WTC11 (cell line): ENCODE data around the gene POU5F2. TPM values are rescaled to one million over a fixed set of nuclear protein-coding genes. Genes with fewer than 3 reads are reported as not detected.

Experiments used
- ATAC-seq: fragments of 200-7000 bp; cut with Tn5 transposase; 2 replicates; pipeline ENCODE4 v1.10.0; 2021; ENCODE audit warnings: mild to moderate bottlenecking, moderate library complexity
- CTCF ChIA-PET: fragments of 300-600 bp; sonication (Branson Sonifier 250); formaldehyde crosslinking; loops from one replicate; lab custom pipeline; 2021; ENCODE audit warnings: antibody characterized with exemption; lab: Charles Lee
- POLR2A ChIA-PET: fragments of 350-600 bp; sonication (Branson Sonifier 250); formaldehyde crosslinking; loops from one replicate; lab custom pipeline; 2021; ENCODE audit warnings: antibody characterized with exemption; lab: Charles Lee
- DNase-seq: peaks from one replicate; pipeline ENCODE4 v3.0.0; 2021; ENCODE audit warnings: low spot score
- H3K27ac Mint-ChIP-seq: 2 replicates; pipeline ENCODE4 v1.8.0; 2021; ENCODE audit warnings: mixed read lengths
- H3K27me3 Mint-ChIP-seq: 2 replicates; pipeline ENCODE4 v1.8.0; 2021; ENCODE audit warnings: low read depth, mild to moderate bottlenecking, moderate library complexity, mixed read lengths
- H3K36me3 Mint-ChIP-seq: 2 replicates; pipeline ENCODE4 v1.8.0; 2021; ENCODE audit warnings: mixed read lengths
- H3K4me1 Mint-ChIP-seq: 2 replicates; pipeline ENCODE4 v1.8.0; 2022; ENCODE audit warnings: mixed read lengths
- H3K4me3 Mint-ChIP-seq: 2 replicates; pipeline ENCODE4 v1.8.0; 2021; ENCODE audit warnings: mild to moderate bottlenecking, moderate library complexity, mixed read lengths
- H3K9me3 Mint-ChIP-seq: 2 replicates; pipeline ENCODE4 v1.8.0; 2021; ENCODE audit warnings: mixed read lengths
- CDX4 ChIP-seq: fragments of 250-450 bp; sonication (Bioruptor Pico); IDR thresholded peaks from 2 replicates; pipeline ENCODE4 v1.9.0; 2021; ENCODE audit warnings: moderate library complexity, mild to moderate bottlenecking, inconsistent platforms, borderline replicate concordance
- CREM ChIP-seq: sonication (generic); formaldehyde crosslinking; IDR thresholded peaks from 2 replicates; pipeline ENCODE4 v1.8.1; 2022; ENCODE audit warnings: mild to moderate bottlenecking, missing genetic modification reagents, moderate library complexity
- ELF4 ChIP-seq: sonication (generic); formaldehyde crosslinking; IDR thresholded peaks from 2 replicates; pipeline ENCODE4 v1.8.1; 2022; ENCODE audit warnings: low read depth, mild to moderate bottlenecking, moderate library complexity, missing genetic modification reagents
- ESRRA ChIP-seq: sonication (generic); formaldehyde crosslinking; IDR thresholded peaks from 2 replicates; pipeline ENCODE4 v1.8.1; 2022; ENCODE audit warnings: mild to moderate bottlenecking, missing genetic modification reagents, borderline replicate concordance
- FOXK1 ChIP-seq: sonication (generic); formaldehyde crosslinking; IDR thresholded peaks from 2 replicates; pipeline ENCODE4 v1.8.0; 2022; ENCODE audit warnings: mild to moderate bottlenecking, moderate library complexity, missing genetic modification reagents
- FOXP1 ChIP-seq: sonication (generic); formaldehyde crosslinking; IDR thresholded peaks from 2 replicates; pipeline ENCODE4 v1.8.0; 2022; ENCODE audit warnings: missing genetic modification reagents, mild to moderate bottlenecking, moderate library complexity, borderline replicate concordance
- GABPB1 ChIP-seq: sonication (generic); formaldehyde crosslinking; IDR thresholded peaks from 2 replicates; pipeline ENCODE4 v1.8.1; 2023; ENCODE audit warnings: mild to moderate bottlenecking, missing genetic modification reagents
- KAT7 ChIP-seq: sonication (generic); formaldehyde crosslinking; IDR thresholded peaks from 2 replicates; pipeline ENCODE4 v1.8.1; 2023; ENCODE audit warnings: missing genetic modification reagents, mild to moderate bottlenecking, borderline replicate concordance
- MAX ChIP-seq: sonication (generic); formaldehyde crosslinking; IDR thresholded peaks from 2 replicates; pipeline ENCODE4 v1.8.0; 2022; ENCODE audit warnings: mild to moderate bottlenecking, missing genetic modification reagents
- MXD4 ChIP-seq: fragments of 250-450 bp; sonication (Bioruptor Pico); IDR thresholded peaks from 2 replicates; pipeline ENCODE4 v1.8.0; 2021; ENCODE audit warnings: mild to moderate bottlenecking, moderate library complexity, borderline replicate concordance
- MYBL2 ChIP-seq: sonication (generic); formaldehyde crosslinking; IDR thresholded peaks from 2 replicates; pipeline ENCODE4 v1.8.1; 2023; ENCODE audit warnings: mild to moderate bottlenecking, moderate library complexity, missing genetic modification reagents
- NFE2L1 ChIP-seq: sonication (generic); formaldehyde crosslinking; IDR thresholded peaks from 2 replicates; pipeline ENCODE4 v1.8.1; 2023; ENCODE audit warnings: missing genetic modification reagents
- OVOL2 ChIP-seq: fragments of 250-450 bp; sonication (Bioruptor Pico); IDR thresholded peaks from 2 replicates; pipeline ENCODE4 v1.9.0; 2021; ENCODE audit warnings: mild to moderate bottlenecking, borderline replicate concordance
- RELA ChIP-seq: sonication (generic); formaldehyde crosslinking; IDR thresholded peaks from 2 replicates; pipeline ENCODE4 v1.8.1; 2022; ENCODE audit warnings: missing genetic modification reagents, mild to moderate bottlenecking, borderline replicate concordance
- SMAD3 ChIP-seq: sonication (generic); formaldehyde crosslinking; IDR thresholded peaks from 2 replicates; pipeline ENCODE4 v1.8.0; 2022; ENCODE audit warnings: missing genetic modification reagents, mild to moderate bottlenecking, borderline replicate concordance
- TCF7 ChIP-seq: sonication (generic); formaldehyde crosslinking; IDR thresholded peaks from 2 replicates; pipeline ENCODE4 v1.8.0; 2022; ENCODE audit warnings: mild to moderate bottlenecking, low read depth, missing genetic modification reagents, moderate library complexity
- TP53 ChIP-seq: sonication (generic); formaldehyde crosslinking; IDR thresholded peaks from 2 replicates; pipeline ENCODE4 v1.8.1; 2023; ENCODE audit warnings: mild to moderate bottlenecking, missing genetic modification reagents
- USF2 ChIP-seq: sonication (generic); formaldehyde crosslinking; IDR thresholded peaks from 2 replicates; pipeline ENCODE4 v1.8.1; 2023; ENCODE audit warnings: mild to moderate bottlenecking, missing genetic modification reagents, moderate library complexity
- ZBTB21 ChIP-seq: sonication (generic); formaldehyde crosslinking; IDR thresholded peaks from 2 replicates; pipeline ENCODE4 v1.8.1; 2023; ENCODE audit warnings: mild to moderate bottlenecking, missing genetic modification reagents, borderline replicate concordance
- ZNF232 ChIP-seq: sonication (generic); formaldehyde crosslinking; IDR thresholded peaks from 2 replicates; pipeline ENCODE4 v1.8.0; 2022; ENCODE audit warnings: mild to moderate bottlenecking, missing genetic modification reagents
- ZNF317 ChIP-seq: sonication (generic); formaldehyde crosslinking; IDR thresholded peaks from 2 replicates; pipeline ENCODE4 v1.8.1; 2023; ENCODE audit warnings: low read depth, mild to moderate bottlenecking, moderate library complexity, missing genetic modification reagents, borderline replicate concordance
- ZNF396 ChIP-seq: fragments of 250-450 bp; sonication (Bioruptor Pico); IDR thresholded peaks from 2 replicates; pipeline ENCODE4 v1.8.0; 2021; ENCODE audit warnings: mild to moderate bottlenecking, moderate library complexity, borderline replicate concordance
- ZNF416 ChIP-seq: fragments of 250-450 bp; sonication (Bioruptor Pico); IDR thresholded peaks from 2 replicates; pipeline ENCODE4 v1.9.0; 2021; ENCODE audit warnings: mild to moderate bottlenecking, inconsistent platforms
- ZNF423 ChIP-seq: fragments of 250-450 bp; sonication (Bioruptor Pico); IDR thresholded peaks from 2 replicates; pipeline ENCODE4 v2.1.2; 2022; ENCODE audit warnings: mild to moderate bottlenecking, moderate library complexity
- total RNA-seq: library from RNA; stranded (reverse); gene quantifications from 3 replicates; pipeline ENCODE4 v1.2.3, GENCODE V29; 2021
- TF ChIP-seq, protein P1 (sequence below): sonication (generic); formaldehyde crosslinking; IDR thresholded peaks from 2 replicates; pipeline ENCODE4 v1.8.0; 2022; ENCODE audit warnings: mild to moderate bottlenecking, missing genetic modification reagents
- TF ChIP-seq, protein P2 (sequence below): sonication (generic); formaldehyde crosslinking; IDR thresholded peaks from 2 replicates; pipeline ENCODE4 v1.8.1; 2022; ENCODE audit warnings: low read depth, missing genetic modification reagents, borderline replicate concordance
- TF ChIP-seq, protein P3 (sequence below): sonication (generic); formaldehyde crosslinking; IDR thresholded peaks from 2 replicates; pipeline ENCODE4 v1.8.0; 2022; ENCODE audit warnings: mild to moderate bottlenecking, missing genetic modification reagents
- TF ChIP-seq, protein P4 (sequence below): sonication (generic); formaldehyde crosslinking; conservative IDR thresholded peaks from 2 replicates; pipeline ENCODE4 v1.8.1; 2022; ENCODE audit warnings: mild to moderate bottlenecking, missing genetic modification reagents

Gene POU5F2
- total RNA-seq, 1 experiment from 2014 or later = 0.13 TPM

GRCh38 chr5:93782978-93783377, 41.6 kb upstream of the POU5F2 start (continued):
- TF ChIP-seq, protein P1, sequence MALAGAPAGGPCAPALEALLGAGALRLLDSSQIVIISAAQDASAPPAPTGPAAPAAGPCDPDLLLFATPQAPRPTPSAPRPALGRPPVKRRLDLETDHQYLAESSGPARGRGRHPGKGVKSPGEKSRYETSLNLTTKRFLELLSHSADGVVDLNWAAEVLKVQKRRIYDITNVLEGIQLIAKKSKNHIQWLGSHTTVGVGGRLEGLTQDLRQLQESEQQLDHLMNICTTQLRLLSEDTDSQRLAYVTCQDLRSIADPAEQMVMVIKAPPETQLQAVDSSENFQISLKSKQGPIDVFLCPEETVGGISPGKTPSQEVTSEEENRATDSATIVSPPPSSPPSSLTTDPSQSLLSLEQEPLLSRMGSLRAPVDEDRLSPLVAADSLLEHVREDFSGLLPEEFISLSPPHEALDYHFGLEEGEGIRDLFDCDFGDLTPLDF (CRISPR knock-in tag) = no peak
- TF ChIP-seq ZNF416 (no peak), ESRRA (CRISPR knock-in tag) (no peak), ZNF232 (CRISPR knock-in tag) (no peak), TP53 (CRISPR knock-in tag) (no peak), CREM (CRISPR knock-in tag) (no peak), KAT7 (CRISPR knock-in tag) (no peak), MAX (CRISPR knock-in tag) (no peak), MYBL2 (no peak)
- TF ChIP-seq, protein P2, sequence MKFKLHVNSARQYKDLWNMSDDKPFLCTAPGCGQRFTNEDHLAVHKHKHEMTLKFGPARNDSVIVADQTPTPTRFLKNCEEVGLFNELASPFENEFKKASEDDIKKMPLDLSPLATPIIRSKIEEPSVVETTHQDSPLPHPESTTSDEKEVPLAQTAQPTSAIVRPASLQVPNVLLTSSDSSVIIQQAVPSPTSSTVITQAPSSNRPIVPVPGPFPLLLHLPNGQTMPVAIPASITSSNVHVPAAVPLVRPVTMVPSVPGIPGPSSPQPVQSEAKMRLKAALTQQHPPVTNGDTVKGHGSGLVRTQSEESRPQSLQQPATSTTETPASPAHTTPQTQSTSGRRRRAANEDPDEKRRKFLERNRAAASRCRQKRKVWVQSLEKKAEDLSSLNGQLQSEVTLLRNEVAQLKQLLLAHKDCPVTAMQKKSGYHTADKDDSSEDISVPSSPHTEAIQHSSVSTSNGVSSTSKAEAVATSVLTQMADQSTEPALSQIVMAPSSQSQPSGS (CRISPR knock-in tag) = no peak

DNA sequence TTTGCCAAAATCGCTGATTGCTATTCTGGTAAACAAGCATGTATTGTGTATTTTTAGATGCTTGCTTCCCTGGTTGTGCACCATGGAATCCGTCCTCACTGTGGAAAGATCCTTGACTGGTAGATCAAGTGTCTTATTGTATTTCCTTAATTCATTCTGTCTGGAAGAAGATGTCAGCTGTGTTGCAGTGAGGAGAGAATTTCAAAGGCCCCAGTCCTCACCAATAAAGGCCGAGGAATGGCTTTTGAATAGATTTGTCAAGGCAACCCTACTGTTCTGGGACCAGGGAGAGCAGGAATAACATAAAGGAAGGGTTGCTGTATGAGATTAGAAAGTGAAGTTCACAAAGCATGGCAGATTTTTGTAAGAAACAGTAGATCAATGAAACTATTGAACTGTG, 36.2 kb upstream of the POU5F2 start:
- Mint-ChIP-seq H3K27ac (no peak overlapping the region), H3K36me3 (no peaks in the 10 kb centered on the region), H3K4me3 (no peak overlapping the region), H3K27me3 (no peaks in the 10 kb centered on the region), H3K9me3 (no peaks in the 10 kb centered on the region), H3K4me1 (0 out of 2 replicates have a peak, but pooled peaks cover 3% of the 10 kb centered on the region)
- ATAC-seq (no peak), DNase-seq (no peak)
- TF ChIP-seq ZNF317 (no peak), TCF7 (CRISPR knock-in tag) (no peak), SMAD3 (CRISPR knock-in tag) (no peak), ZBTB21 (CRISPR knock-in tag) (no peak), ZNF423 (CRISPR knock-in tag) (no peak), ZNF396 (no peak), RELA (CRISPR knock-in tag) (no peak), MXD4 (CRISPR knock-in tag) (no peak), ELF4 (CRISPR knock-in tag) (no peak), NFE2L1 (CRISPR knock-in tag) (no peak), CDX4 (CRISPR knock-in tag) (no peak), FOXK1 (no peak), FOXP1 (CRISPR knock-in tag) (no peak), TP53 (CRISPR knock-in tag) (no peak), USF2 (CRISPR knock-in tag) (no peak), OVOL2 (no peak), GABPB1 (CRISPR knock-in tag) (no peak)
- TF ChIP-seq, protein P2 (CRISPR knock-in tag) = no peak
- TF ChIP-seq, protein P3, sequence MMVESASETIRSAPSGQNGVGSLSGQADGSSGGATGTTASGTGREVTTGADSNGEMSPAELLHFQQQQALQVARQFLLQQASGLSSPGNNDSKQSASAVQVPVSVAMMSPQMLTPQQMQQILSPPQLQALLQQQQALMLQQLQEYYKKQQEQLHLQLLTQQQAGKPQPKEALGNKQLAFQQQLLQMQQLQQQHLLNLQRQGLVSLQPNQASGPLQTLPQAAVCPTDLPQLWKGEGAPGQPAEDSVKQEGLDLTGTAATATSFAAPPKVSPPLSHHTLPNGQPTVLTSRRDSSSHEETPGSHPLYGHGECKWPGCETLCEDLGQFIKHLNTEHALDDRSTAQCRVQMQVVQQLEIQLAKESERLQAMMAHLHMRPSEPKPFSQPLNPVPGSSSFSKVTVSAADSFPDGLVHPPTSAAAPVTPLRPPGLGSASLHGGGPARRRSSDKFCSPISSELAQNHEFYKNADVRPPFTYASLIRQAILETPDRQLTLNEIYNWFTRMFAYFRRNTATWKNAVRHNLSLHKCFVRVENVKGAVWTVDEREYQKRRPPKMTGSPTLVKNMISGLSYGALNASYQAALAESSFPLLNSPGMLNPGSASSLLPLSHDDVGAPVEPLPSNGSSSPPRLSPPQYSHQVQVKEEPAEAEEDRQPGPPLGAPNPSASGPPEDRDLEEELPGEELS = no peak
- TF ChIP-seq, protein P4, sequence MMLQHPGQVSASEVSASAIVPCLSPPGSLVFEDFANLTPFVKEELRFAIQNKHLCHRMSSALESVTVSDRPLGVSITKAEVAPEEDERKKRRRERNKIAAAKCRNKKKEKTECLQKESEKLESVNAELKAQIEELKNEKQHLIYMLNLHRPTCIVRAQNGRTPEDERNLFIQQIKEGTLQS = no peak
- ChIA-PET CTCF (no interaction called here), POLR2A (no interaction called here)
